ENCODE measurements around the gene NEMP1. TPM values are rescaled to one million over a fixed set of nuclear protein-coding genes. Genes with fewer than 3 reads are reported as not detected.
"Not testable (repeated sequence)": the region's sequence is repeated elsewhere in the genome, so short reads cannot be mapped to it uniquely, and the experiment has no call there.

Gene NEMP1
- polyA plus RNA-seq, 2 of the 4 experiments (the other 2 are of a cell fraction): 12.7 to 28.4 TPM

GRCh38 chr12:57123813-57124212 lies 45.2 kb upstream of the NEMP1 start:
- Histone ChIP-seq H3K9me3 (peaks cover 4% of the 10 kb centered on the region; the same call in 1 of the 3 replicates), H3K27ac (no peak overlapping the region), H3K4me1 (peaks cover 5% of the 10 kb centered on the region; the same call in 1 of the 3 replicates), H3K4me2 (no peak overlapping the region), H3K4me3 (no peak overlapping the region)
- ChIA-PET POLR2A (no interaction called here), CTCF (interaction anchor here (0.8 to 20.0 kb wide), 37 partner anchors 8 to 329 kb away, joined by 3 to 1152 read pairs (median 6); partner anchors contain the start of genes LRP1-AS, NXPH4 and STAT6)
- no peak for FAIRE-seq
- no peak for ATAC-seq
- DNase-seq (ENCODE audit: low read depth in 1 of 2, low spot score in 1 of 2): no peak
- no peak for TF ChIP-seq HES2 (IDR thresholded peaks at IDR 0.05)
- TF ChIP-seq HOXB13 (CRISPR knock-in tag; IDR thresholded peaks at IDR 0.05; ENCODE audit: low read depth): peak; percentile 17; the same call in 1 of the 2 replicates
- WGBS (ENCODE audit: missing lambda C conversion rate): 25% methylated on average over 2 of the region's 2 CpGs

GRCh38 chr12:57120718-57121117 lies 42.1 kb upstream of the NEMP1 start:
- 90% methylated on average over 11 of the region's 11 CpGs for WGBS (ENCODE audit: missing lambda C conversion rate)
- ATAC-seq; H3K4me1 ChIP-seq; H3K4me2 ChIP-seq; H3K27ac ChIP-seq; H3K9me3 ChIP-seq; H3K4me3 ChIP-seq; FAIRE-seq; DNase-seq (ENCODE audit: low read depth in 1 of 2, low spot score in 1 of 2): not testable (repeated sequence)
- ChIA-PET POLR2A (interaction anchor here (0.7 kb wide), 1 partner anchor 829 kb away, joined by 3 read pairs; no protein-coding TSS in a partner anchor), CTCF (interaction anchor here (1.1 to 20.0 kb wide), 7 partner anchors 9 to 57 kb away, joined by 3 to 1152 read pairs (median 50); partner anchors contain the start of genes LRP1-AS and STAT6)

GRCh38 chr12:57119294-57120085 lies 40.9 kb upstream of the NEMP1 start:
- Histone ChIP-seq H3K27ac (peak overlapping the region in 1 of 2 experiments; percentile 24; a peak in 1 of 6 replicates), H3K4me1 (no peaks in the 10 kb centered on the region), H3K9me3 (peaks cover 4% of the 10 kb centered on the region; the same call in 1 of the 3 replicates), H3K4me3 (no peak overlapping the region), H3K4me2 (no peak overlapping the region)
- no peak for DNase-seq (ENCODE audit: low read depth in 1 of 2, low spot score in 1 of 2)
- CTCF ChIA-PET: interaction anchor here (1.0 to 20.0 kb wide), 7 partner anchors 8 to 118 kb away, joined by 3 to 1152 read pairs (median 5); partner anchors contain the start of genes LRP1 and STAT6
- WGBS (ENCODE audit: missing lambda C conversion rate): 91% methylated on average over 5 of the region's 5 CpGs
- no peak for ATAC-seq
- POLR2A ChIA-PET: interaction anchor here (0.7 kb wide), 1 partner anchor 828 kb away, joined by 3 read pairs; no protein-coding TSS in a partner anchor
- no peak for FAIRE-seq
- TF ChIP-seq EP300 (IDR thresholded peaks at IDR 0.05): no peak
- TF ChIP-seq REST (IDR thresholded peaks at IDR 0.05): no peak
- TF ChIP-seq CBX2 (IDR thresholded peaks at IDR 0.05; ENCODE audit: borderline replicate concordance, low read depth): no peak
- no peak for TF ChIP-seq HEYL (CRISPR knock-in tag; IDR thresholded peaks at IDR 0.05)
- no peak for TF ChIP-seq TFCP2L1 (CRISPR knock-in tag; IDR thresholded peaks at IDR 0.05)
- peak; percentile 72 for TF ChIP-seq NFE2L2 (conservative IDR thresholded peaks at IDR 0.05; ENCODE audit: low read length)
- TF ChIP-seq MAZ (IDR thresholded peaks at IDR 0.05; ENCODE audit: borderline replicate concordance, low read depth, low read length): no peak
- TF ChIP-seq MAFK (IDR thresholded peaks at IDR 0.05; ENCODE audit: partially characterized antibody): peak; percentile 84

GRCh38 chr12:57118711-57119271 lies 40.2 kb upstream of the NEMP1 start:
- ChIA-PET CTCF (interaction anchor here (1.0 to 20.0 kb wide), 5 partner anchors 8 to 118 kb away, joined by 3 to 1152 read pairs (median 4); no protein-coding TSS in a partner anchor), POLR2A (no interaction called here)
- ATAC-seq: peak; percentile 24 to 41; a peak in 3 of 6 replicates
- H3K27ac ChIP-seq: peak overlapping the region in 1 of 2 experiments; percentile 24; a peak in 1 of 6 replicates
- no peaks in the 10 kb centered on the region for H3K4me1 ChIP-seq
- peaks cover 1% of the 10 kb centered on the region; the same call in 1 of the 3 replicates for H3K9me3 ChIP-seq
- DNase-seq (ENCODE audit: low read depth in 1 of 2, low spot score in 1 of 2): no peak
- no peak overlapping the region for H3K4me2 ChIP-seq
- whole genome bisulfite sequencing (ENCODE audit: missing lambda C conversion rate): 50% methylated on average over 1 of the region's 1 CpG
- FAIRE-seq: no peak
- TF ChIP-seq SMC3 (IDR thresholded peaks at IDR 0.05) (no peak), NR3C1 (IDR thresholded peaks at IDR 0.05) (no peak), CHD4 (IDR thresholded peaks at IDR 0.05; ENCODE audit: borderline replicate concordance) (no peak), EHF (CRISPR knock-in tag; IDR thresholded peaks at IDR 0.05) (no peak), RARB (CRISPR knock-in tag; IDR thresholded peaks at IDR 0.05) (no peak)
- no peak overlapping the region for H3K4me3 ChIP-seq
